K562 (cell line): ENCODE measurements around the gene PATJ. TPM values are rescaled to one million over a fixed set of nuclear protein-coding genes. Genes with fewer than 3 reads are reported as not detected.

ENCODE experiments used
- ATAC-seq: fragments of 200-7000 bp; cut with Tn5 transposase; 3 replicates; pipeline ENCODE4 v1.9.1; 2020; ENCODE audit warnings: moderate library complexity
- BruUV-seq: library from RNA; stranded (reverse); fragments of 400-500 nt; replicated peaks from 2 replicates; lab custom pipeline; 2021; lab: Mats Ljungman, UMichigan
- CTCF ChIA-PET: fragments of 300-600 bp; formaldehyde crosslinking; extraction: SDS; loops from one replicate; lab custom pipeline; 2021; ENCODE audit warnings: low intra/inter-chr PET ratio; lab: Yijun Ruan, JAX
- POLR2A ChIA-PET: fragments of 300-600, 350-650 bp; sonication (Branson Sonifier 250); formaldehyde crosslinking; extraction: SDS; loops from one replicate; lab custom pipeline; 2021; ENCODE audit warnings: antibody characterized with exemption, inconsistent platforms; lab: Yijun Ruan, JAX
- DNase-seq, 4 experiments: peaks; one replicate each; pipeline versions ENCODE4 v3.0.0 to v3.0.0-alpha.2; 2011 to 2018; ENCODE audit warnings: low spot score in 3 of 4, mixed read lengths in 3 of 4; ENCODE audit errors: extremely low read depth in 1 of 4
- FAIRE-seq: peaks from 2 replicates; lab custom pipeline; 2011; peaks lifted over from hg19 to GRCh38; lab: Jason Lieb, UNC
- H2AFZ ChIP-seq: 2 replicates; pipeline ENCODE4 v1.6.0; 2011; ENCODE audit warnings: low read depth, low read length, control low read depth, inconsistent platforms
- H3K27ac ChIP-seq: fragments of 200-600 bp; 3 replicates; pipeline ENCODE4 v1.8.0; 2011; ENCODE audit warnings: low read depth, mild to moderate bottlenecking, control low read depth, inconsistent platforms, low read length, moderate library complexity, mixed read lengths; ENCODE audit errors: extremely low read depth
- H3K27me3 ChIP-seq, 2 experiments: fragments of 300-600 bp in 1 of 2; 2 replicates in 1 of 2; 3 replicates in 1 of 2; pipeline versions ENCODE4 v1.6.0 to v1.8.0; 2011; ENCODE audit warnings: inconsistent platforms in 2 of 2, low read length in 2 of 2, mild to moderate bottlenecking in 1 of 2, mixed read lengths in 1 of 2, moderate library complexity in 1 of 2; ENCODE audit not compliant: control insufficient read depth in 2 of 2, insufficient read depth in 2 of 2
- H3K36me3 ChIP-seq: fragments of 300-600 bp; 3 replicates; pipeline ENCODE4 v1.8.0; 2011; ENCODE audit warnings: mild to moderate bottlenecking, low read length, inconsistent platforms; ENCODE audit not compliant: control insufficient read depth, insufficient read depth
- H3K4me1 ChIP-seq, 2 experiments: fragments of 200-600 bp in 1 of 2; replicated peaks in 1 of 2; 2 replicates in 1 of 2; 3 replicates in 1 of 2; pipeline versions ENCODE4 v1.5.1 to v1.8.0; 2011; ENCODE audit warnings: inconsistent platforms in 2 of 2, low read length in 2 of 2, mild to moderate bottlenecking in 1 of 2, mixed read lengths in 1 of 2, moderate library complexity in 1 of 2; ENCODE audit not compliant: control insufficient read depth in 2 of 2, insufficient read depth in 2 of 2
- H3K4me2 ChIP-seq: 2 replicates; pipeline ENCODE4 v1.6.1; 2011; ENCODE audit warnings: low read length, control low read depth, inconsistent platforms, mixed read lengths; ENCODE audit not compliant: insufficient read depth
- H3K4me3 ChIP-seq: fragments of 200-600 bp; sonication (generic), shearing (Covaris generic); 2 replicates; pipeline ENCODE4 v1.5.1; 2016; ENCODE audit warnings: control low read depth, inconsistent platforms
- H3K79me2 ChIP-seq: fragments of 200-600 bp; 3 replicates; pipeline ENCODE4 v1.8.0; 2011; ENCODE audit warnings: low read length, inconsistent platforms; ENCODE audit not compliant: control insufficient read depth, insufficient read depth
- H3K9ac ChIP-seq, 2 experiments: 2 replicates each; pipeline versions ENCODE4 v1.6.0 to v1.6.1; 2011; ENCODE audit warnings: low read depth in 2 of 2, low read length in 2 of 2, control low read depth in 1 of 2, inconsistent platforms in 1 of 2, mild to moderate bottlenecking in 1 of 2, mixed read lengths in 1 of 2; ENCODE audit not compliant: insufficient read depth in 1 of 2
- H3K9me1 ChIP-seq: one replicate; pipeline ENCODE4 v1.6.0; 2011; ENCODE audit warnings: inconsistent platforms, mild to moderate bottlenecking, low read length, moderate library complexity; ENCODE audit not compliant: control insufficient read depth, insufficient read depth
- H3K9me3 ChIP-seq: replicated peaks from 2 replicates; pipeline ENCODE4 v1.5.1; 2011; ENCODE audit warnings: low read depth, low read length, inconsistent platforms; ENCODE audit not compliant: control insufficient read depth, insufficient read depth
- H4K20me1 ChIP-seq: replicated peaks from 2 replicates; pipeline ENCODE4 v1.6.1; 2011; ENCODE audit warnings: low read length, inconsistent platforms, mixed read lengths; ENCODE audit not compliant: control insufficient read depth, insufficient read depth
- CBX2 ChIP-seq: fragments of 200-600 bp; sonication (generic); IDR thresholded peaks from one replicate; pipeline ENCODE4 v1.6.1; 2012; ENCODE audit warnings: mild to moderate bottlenecking, low read length, inconsistent platforms; ENCODE audit not compliant: insufficient read depth, poor library complexity, severe bottlenecking
- CBX3 ChIP-seq, 2 experiments: IDR thresholded peaks; 1 replicate in 1 of 2; 2 replicates in 1 of 2; pipeline ENCODE4 v1.6.1; 2012; ENCODE audit warnings: inconsistent platforms in 2 of 2, low read length in 2 of 2, borderline replicate concordance in 1 of 2, control low read depth in 1 of 2
- CBX5 ChIP-seq: IDR thresholded peaks from 2 replicates; pipeline ENCODE4 v1.6.1; 2014; ENCODE audit warnings: low read depth, borderline replicate concordance
- EGR1 ChIP-seq: fragments of 450-650 bp; conservative IDR thresholded peaks from 2 replicates; pipeline ENCODE4 v1.6.1; 2017; ENCODE audit warnings: mild to moderate bottlenecking
- FUS ChIP-seq: fragments of 200-400 bp; formaldehyde crosslinking; optimal IDR thresholded peaks from 2 replicates; pipeline ENCODE3; 2017; ENCODE audit warnings: low read depth, low read length
- RNF2 ChIP-seq: sonication (generic); IDR thresholded peaks from 2 replicates; pipeline ENCODE4 v1.6.1; 2016
- TGIF2 ChIP-seq: sonication (generic); formaldehyde crosslinking; IDR thresholded peaks from 2 replicates; pipeline ENCODE4 v1.8.1; 2022; ENCODE audit warnings: mild to moderate bottlenecking, missing genetic modification reagents, moderate library complexity
- TRIM28 ChIP-seq: fragments of 450-650 bp; IDR thresholded peaks from 2 replicates; pipeline ENCODE4 v1.6.1; 2017
- ZBTB11 ChIP-seq, 3 experiments: fragments of 200-800 bp in 1 of 3; fragments of 250-450 bp in 1 of 3; fragments of 450-650 bp in 1 of 3; sonication (Bioruptor Pico) in 1 of 3; sonication (Bioruptor generic) in 1 of 3; formaldehyde crosslinking in 1 of 3; IDR thresholded peaks; 2 replicates each; pipeline versions ENCODE4 v1.6.1 to v1.8.0; 2016 to 2022; ENCODE audit warnings: mild to moderate bottlenecking in 2 of 3, missing genetic modification characterization in 2 of 3, missing compliant biosample characterization in 1 of 3, moderate library complexity in 1 of 3
- WGBS: fragments of 100-300 bp; shearing (Covaris generic); methylation state at CpG from one replicate; pipeline ENCODE4 v1.1.6; 2016; ENCODE audit warnings: low coverage, mixed read lengths; ENCODE audit not compliant: insufficient coverage; ENCODE audit errors: missing lambda C conversion rate; 5-methylcytosine and 5-hydroxymethylcytosine counted together
- in situ Hi-C: fragments of 300-500 bp; cut with MboI; formaldehyde crosslinking; loops from 4 replicates; pipeline ENCODE4 v1.15.0; 2018; ENCODE audit warnings: inconsistent platforms, mixed read lengths
- intact Hi-C: fragments of 100-400 bp; cut with micrococcal nuclease; formaldehyde crosslinking; loops from 2 replicates; pipeline ENCODE4 v1.14.2; 2022
- polyA plus RNA-seq, 8 experiments: library from polyadenylated mRNA; depleted of rRNA in 4 of 8; stranded (reverse) in 5 of 8; unstranded in 3 of 8; fragments of >200 nt; fragmentation: Nextera tagmentation in 2 of 8; fragmentation: Illumina TruSeq in 1 of 8; extraction: Ambion mirVana in 2 of 8; extraction: Trizol in 1 of 8; gene quantifications; 2 replicates each; pipeline versions ENCODE4 v1.2.1 to v1.2.3, GENCODE V29; 2011 to 2014; ENCODE audit warnings: inconsistent platforms in 1 of 8, missing spikeins in 1 of 8
- total RNA-seq, 7 experiments: library from RNA; depleted of rRNA in 6 of 7; stranded (reverse); fragments of >200 nt in 6 of 7; fragmentation: Illumina TruSeq in 2 of 7; extraction: Trizol in 2 of 7; gene quantifications; 2 replicates each; pipeline versions ENCODE4 v1.2.1 to v1.2.3, GENCODE V29; 2011 to 2021; ENCODE audit warnings: low replicate concordance in 1 of 7
- TF ChIP-seq, protein P1 (sequence below), 2 experiments: fragments of 150-350 bp in 1 of 2; IDR thresholded peaks; 2 replicates each; pipeline ENCODE4 v1.6.1; 2012 to 2016; ENCODE audit warnings: low read depth in 2 of 2, low read length in 2 of 2, mild to moderate bottlenecking in 1 of 2, moderate library complexity in 1 of 2
- TF ChIP-seq, protein P2 (sequence below): fragments of 450-650 bp; formaldehyde crosslinking; IDR thresholded peaks from 2 replicates; pipeline ENCODE4 v1.4.0; 2020; ENCODE audit warnings: mild to moderate bottlenecking, moderate library complexity

PATJ gene
- total and polyA plus RNA-seq, 9 of the 15 experiments (the other 6 are each of a cell fraction or from before 2014, with no cell fraction given): 0.22 TPM; not detected in 8

GRCh38 chr1:62207187-62207586 is 464.9 kb downstream of the PATJ start:
- Histone ChIP-seq H3K27me3 (no peaks in the 10 kb centered on the region), H3K4me2 (no peak overlapping the region), H3K79me2 (no peaks in the 10 kb centered on the region), H3K4me1 (no peaks in the 10 kb centered on the region), H3K9me1 (no peaks in the 10 kb centered on the region), H3K36me3 (no peaks in the 10 kb centered on the region), H3K27ac (no peak overlapping the region), H4K20me1 (no peaks in the 10 kb centered on the region), H2AFZ (no peak overlapping the region), H3K9me3 (no peaks in the 10 kb centered on the region), H3K4me3 (no peak overlapping the region), H3K9ac (no peak overlapping the region)
- ATAC-seq (no peak), FAIRE-seq (no peak), DNase-seq (no peak)
- TF ChIP-seq ZBTB11 (CRISPR knock-in tag; IDR thresholded peaks at IDR 0.05) (no peak), CBX5 (peak; percentile 80; the same call in 1 of the 2 replicates), TGIF2 (CRISPR knock-in tag) (no peak), FUS (no peak), CBX3 (IDR thresholded peaks at IDR 0.05; ENCODE audit: borderline replicate concordance in 1 of 2, low read length in 2 of 2) (peak in 1 of 2 experiments; percentile 87; a peak in 2 of 3 replicates), EGR1 (no peak), RNF2 (no peak), TRIM28 (peak; percentile 74; the same call in 1 of the 2 replicates), CBX2 (no peak)
- TF ChIP-seq, protein P1, sequence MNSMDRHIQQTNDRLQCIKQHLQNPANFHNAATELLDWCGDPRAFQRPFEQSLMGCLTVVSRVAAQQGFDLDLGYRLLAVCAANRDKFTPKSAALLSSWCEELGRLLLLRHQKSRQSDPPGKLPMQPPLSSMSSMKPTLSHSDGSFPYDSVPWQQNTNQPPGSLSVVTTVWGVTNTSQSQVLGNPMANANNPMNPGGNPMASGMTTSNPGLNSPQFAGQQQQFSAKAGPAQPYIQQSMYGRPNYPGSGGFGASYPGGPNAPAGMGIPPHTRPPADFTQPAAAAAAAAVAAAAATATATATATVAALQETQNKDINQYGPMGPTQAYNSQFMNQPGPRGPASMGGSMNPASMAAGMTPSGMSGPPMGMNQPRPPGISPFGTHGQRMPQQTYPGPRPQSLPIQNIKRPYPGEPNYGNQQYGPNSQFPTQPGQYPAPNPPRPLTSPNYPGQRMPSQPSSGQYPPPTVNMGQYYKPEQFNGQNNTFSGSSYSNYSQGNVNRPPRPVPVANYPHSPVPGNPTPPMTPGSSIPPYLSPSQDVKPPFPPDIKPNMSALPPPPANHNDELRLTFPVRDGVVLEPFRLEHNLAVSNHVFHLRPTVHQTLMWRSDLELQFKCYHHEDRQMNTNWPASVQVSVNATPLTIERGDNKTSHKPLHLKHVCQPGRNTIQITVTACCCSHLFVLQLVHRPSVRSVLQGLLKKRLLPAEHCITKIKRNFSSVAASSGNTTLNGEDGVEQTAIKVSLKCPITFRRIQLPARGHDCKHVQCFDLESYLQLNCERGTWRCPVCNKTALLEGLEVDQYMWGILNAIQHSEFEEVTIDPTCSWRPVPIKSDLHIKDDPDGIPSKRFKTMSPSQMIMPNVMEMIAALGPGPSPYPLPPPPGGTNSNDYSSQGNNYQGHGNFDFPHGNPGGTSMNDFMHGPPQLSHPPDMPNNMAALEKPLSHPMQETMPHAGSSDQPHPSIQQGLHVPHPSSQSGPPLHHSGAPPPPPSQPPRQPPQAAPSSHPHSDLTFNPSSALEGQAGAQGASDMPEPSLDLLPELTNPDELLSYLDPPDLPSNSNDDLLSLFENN (IDR thresholded peaks at IDR 0.05; ENCODE audit: low read depth in 2 of 2, low read length in 2 of 2): no peak
- TF ChIP-seq, protein P2, sequence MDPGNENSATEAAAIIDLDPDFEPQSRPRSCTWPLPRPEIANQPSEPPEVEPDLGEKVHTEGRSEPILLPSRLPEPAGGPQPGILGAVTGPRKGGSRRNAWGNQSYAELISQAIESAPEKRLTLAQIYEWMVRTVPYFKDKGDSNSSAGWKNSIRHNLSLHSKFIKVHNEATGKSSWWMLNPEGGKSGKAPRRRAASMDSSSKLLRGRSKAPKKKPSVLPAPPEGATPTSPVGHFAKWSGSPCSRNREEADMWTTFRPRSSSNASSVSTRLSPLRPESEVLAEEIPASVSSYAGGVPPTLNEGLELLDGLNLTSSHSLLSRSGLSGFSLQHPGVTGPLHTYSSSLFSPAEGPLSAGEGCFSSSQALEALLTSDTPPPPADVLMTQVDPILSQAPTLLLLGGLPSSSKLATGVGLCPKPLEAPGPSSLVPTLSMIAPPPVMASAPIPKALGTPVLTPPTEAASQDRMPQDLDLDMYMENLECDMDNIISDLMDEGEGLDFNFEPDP (CRISPR knock-in tag): no peak
- ChIA-PET POLR2A (no interaction called here), CTCF (no interaction called here)
- intact Hi-C loops: no loop called here
- WGBS: 0% methylated on average over 2 of the region's 2 CpGs
- in situ Hi-C loops: no loop called here
- no TSS peak for BruUV-seq
